GM12878 (cell line): Measurements from ENCODE around the gene ATP10A. TPM values are rescaled to one million over a fixed set of nuclear protein-coding genes. Genes with fewer than 3 reads are reported as not detected.

Experiments used
- ATAC-seq: fragments of 200-7000 bp; cut with Tn5 transposase; 3 replicates; pipeline ENCODE4 v1.9.1; 2020; ENCODE audit warnings: mild to moderate bottlenecking, moderate library complexity
- BruUV-seq: library from RNA; stranded (reverse); fragments of 400-500 nt; replicated peaks from 2 replicates; lab custom pipeline; 2021; lab: Mats Ljungman, UMichigan
- CTCF ChIA-PET: fragments of 300-600 bp; sonication (Branson Sonifier 250); formaldehyde crosslinking; extraction: SDS; loops from one replicate; lab custom pipeline; 2021; ENCODE audit warnings: inconsistent platforms; lab: Yijun Ruan, JAX
- POLR2A ChIA-PET: fragments of 350-600 bp; formaldehyde crosslinking; extraction: SDS; loops from one replicate; lab custom pipeline; 2021; ENCODE audit warnings: inconsistent platforms; lab: Charles Lee
- RAD21 ChIA-PET: fragments of 300-600 bp; sonication (Branson Sonifier 250); formaldehyde crosslinking; loops from one replicate; lab custom pipeline; 2023; ENCODE audit warnings: antibody characterized with exemption; ENCODE audit not compliant: unreplicated experiment; lab: Charles Lee
- SMC1A ChIA-PET: fragments of 300-600 bp; sonication (Branson Sonifier 250); formaldehyde crosslinking; loops from one replicate; lab custom pipeline; 2023; ENCODE audit not compliant: unreplicated experiment, uncharacterized antibody; lab: Charles Lee
- DNase-seq: peaks from one replicate; pipeline ENCODE4 v3.0.0-alpha.2; 2011; ENCODE audit warnings: low read depth, low spot score
- FAIRE-seq: peaks from 3 replicates; lab custom pipeline; 2011; peaks lifted over from hg19 to GRCh38; lab: Jason Lieb, UNC
- H2AFZ ChIP-seq: 2 replicates; pipeline ENCODE4 v1.6.0; 2011; ENCODE audit warnings: low read depth, low read length, control low read depth; ENCODE audit not compliant: control insufficient read depth
- H3K27ac ChIP-seq: 2 replicates; pipeline ENCODE4 v1.5.1; 2011; ENCODE audit warnings: control low read depth; ENCODE audit not compliant: control insufficient read depth, insufficient read depth
- H3K27me3 ChIP-seq, 2 experiments: replicated peaks in 1 of 2; 2 replicates each; pipeline versions ENCODE4 v1.6.0 to v1.6.1; 2011; ENCODE audit warnings: low read length in 1 of 2; ENCODE audit not compliant: control insufficient read depth in 2 of 2, insufficient read depth in 2 of 2
- H3K36me3 ChIP-seq, 2 experiments: 2 replicates each; pipeline ENCODE4 v1.5.1; 2011; ENCODE audit warnings: low read length in 1 of 2; ENCODE audit not compliant: control insufficient read depth in 2 of 2, insufficient read depth in 2 of 2
- H3K4me1 ChIP-seq: 2 replicates; pipeline ENCODE4 v1.6.1; 2011; ENCODE audit warnings: mild to moderate bottlenecking, low read length, moderate library complexity, mixed read lengths; ENCODE audit not compliant: control insufficient read depth, insufficient read depth
- H3K4me2 ChIP-seq: 2 replicates; pipeline ENCODE4 v1.6.0; 2011; ENCODE audit warnings: control low read depth; ENCODE audit not compliant: control insufficient read depth, insufficient read depth
- H3K4me3 ChIP-seq: fragments of 200-600 bp; sonication (generic); 2 replicates; pipeline ENCODE4 v1.5.1; 2016
- H3K79me2 ChIP-seq: 2 replicates; pipeline ENCODE4 v1.6.0; 2011; ENCODE audit warnings: low read length; ENCODE audit not compliant: control insufficient read depth, insufficient read depth
- H3K9ac ChIP-seq: 2 replicates; pipeline ENCODE4 v1.8.0; 2011; ENCODE audit warnings: low read length, control low read depth, mixed read lengths; ENCODE audit not compliant: control insufficient read depth, insufficient read depth
- H3K9me3 ChIP-seq: replicated peaks from 3 replicates; pipeline ENCODE4 v1.5.1; 2011; ENCODE audit warnings: mild to moderate bottlenecking, low read length; ENCODE audit not compliant: control insufficient read depth, insufficient read depth
- H4K20me1 ChIP-seq: 2 replicates; pipeline ENCODE4 v1.6.0; 2011; ENCODE audit not compliant: control insufficient read depth, insufficient read depth
- HDGF ChIP-seq: fragments of 450-650 bp; IDR thresholded peaks from 2 replicates; pipeline ENCODE4 v1.6.1; 2016; ENCODE audit warnings: antibody characterized with exemption
- MTA2 ChIP-seq: fragments of 450-650 bp; IDR thresholded peaks from 2 replicates; pipeline ENCODE4 v1.6.1; 2016; ENCODE audit warnings: low read depth, mild to moderate bottlenecking, moderate library complexity
- SIN3A ChIP-seq: IDR thresholded peaks from 2 replicates; pipeline ENCODE4 v1.6.1; 2012; ENCODE audit warnings: low read depth, low read length, improper control_type of control experiment
- SUZ12 ChIP-seq: fragments of 200-600 bp; sonication (generic); IDR thresholded peaks from one replicate; pipeline ENCODE4 v1.6.1; 2018; ENCODE audit warnings: antibody characterized with exemption, mild to moderate bottlenecking; ENCODE audit not compliant: unreplicated experiment
- TARDBP ChIP-seq: IDR thresholded peaks from 2 replicates; pipeline ENCODE4 v1.6.1; 2016; ENCODE audit warnings: borderline replicate concordance
- YY1 ChIP-seq: IDR thresholded peaks from 2 replicates; pipeline ENCODE4 v1.6.1; 2011; ENCODE audit warnings: low read depth, mild to moderate bottlenecking, low read length
- WGBS: methylation state at CpG from one replicate; pipeline ENCODE4 v1.1.6; 2016; ENCODE audit warnings: low lambda C conversion rate; ENCODE audit not compliant: insufficient replicate concordance, insufficient coverage; ENCODE audit errors: missing lambda C conversion rate; 5-methylcytosine and 5-hydroxymethylcytosine counted together
- in situ Hi-C: fragments of 300-500 bp; cut with MboI; formaldehyde crosslinking; loops from 9 replicates; pipeline ENCODE4 v1.14.3; 2018; ENCODE audit warnings: mixed read lengths
- intact Hi-C: fragments of 100-400 bp; cut with micrococcal nuclease; formaldehyde crosslinking; loops from one replicate; pipeline ENCODE4 v1.14.2; 2022; ENCODE audit not compliant: unreplicated experiment
- polyA plus RNA-seq, 11 experiments: library from polyadenylated mRNA; depleted of rRNA in 4 of 11; unstranded in 6 of 11; stranded (reverse) in 5 of 11; fragments of >200 nt; fragmentation: Nextera tagmentation in 4 of 11; fragmentation: Illumina TruSeq in 1 of 11; extraction: Ambion mirVana in 4 of 11; extraction: Trizol in 1 of 11; gene quantifications; 1 replicate in 1 of 11; 2 replicates in 10 of 11; pipeline versions ENCODE4 v1.2.1 to v1.2.3, GENCODE V29; 2011 to 2016; ENCODE audit warnings: inconsistent platforms in 2 of 11, missing spikeins in 2 of 11, low read depth in 1 of 11
- total RNA-seq, 4 experiments: library from RNA; depleted of rRNA in 3 of 4; stranded (reverse); fragments of >200 nt in 3 of 4; fragmentation: Illumina TruSeq in 1 of 4; extraction: Trizol in 1 of 4; gene quantifications; 2 replicates each; pipeline versions ENCODE4 v1.2.1 to v1.2.3, GENCODE V29; 2013 to 2021
- TF ChIP-seq, protein P1 (sequence below): fragments of 450-650 bp; IDR thresholded peaks from 2 replicates; pipeline ENCODE4 v1.6.1; 2016; ENCODE audit warnings: mild to moderate bottlenecking, moderate library complexity, borderline replicate concordance

The ATP10A gene
- total and polyA plus RNA-seq, 10 of the 15 experiments (the other 5 are each of a cell fraction or from before 2014, with no cell fraction given) = 0.04 to 1.5 (median 0.31) TPM; not detected in 2

DNA sequence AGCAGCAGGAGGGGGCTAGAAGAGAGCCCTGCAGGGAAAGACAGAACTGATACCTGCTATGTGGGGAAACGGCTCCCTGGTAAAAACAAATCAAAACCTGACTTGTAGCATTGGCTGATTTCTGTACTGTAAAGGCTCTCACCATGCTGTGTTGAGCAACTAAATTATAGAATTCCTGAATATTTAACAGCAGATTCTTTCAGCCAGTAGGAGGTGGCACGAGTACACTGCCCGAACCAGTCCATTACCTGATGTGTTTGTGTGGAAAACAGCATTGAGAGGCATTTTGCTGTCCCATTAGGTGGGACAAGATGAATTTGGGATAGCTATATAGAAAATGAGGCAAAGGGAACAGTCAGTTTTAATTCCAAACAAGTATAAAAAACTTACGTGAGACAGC lies 201.2 kb downstream of the ATP10A start:
- Histone ChIP-seq H3K4me2 (no peak overlapping the region), H3K27ac (no peak overlapping the region), H4K20me1 (no peaks in the 10 kb centered on the region), H3K4me1 (no peaks in the 10 kb centered on the region), H3K9ac (no peak overlapping the region), H3K9me3 (no peaks in the 10 kb centered on the region; the same call in 2 of the 3 replicates), H3K36me3 (no peaks in the 10 kb centered on the region), H3K79me2 (no peaks in the 10 kb centered on the region), H3K4me3 (no peak overlapping the region), H2AFZ (no peak overlapping the region), H3K27me3 (no peaks in the 10 kb centered on the region)
- DNase-seq (no peak), FAIRE-seq (no peak), ATAC-seq (no peak)
- SMC1A ChIA-PET = no interaction called here
- TF ChIP-seq SIN3A (no peak), SUZ12 (no peak), TARDBP (no peak), YY1 (no peak), HDGF (no peak), MTA2 (no peak)
- TF ChIP-seq, protein P1, sequence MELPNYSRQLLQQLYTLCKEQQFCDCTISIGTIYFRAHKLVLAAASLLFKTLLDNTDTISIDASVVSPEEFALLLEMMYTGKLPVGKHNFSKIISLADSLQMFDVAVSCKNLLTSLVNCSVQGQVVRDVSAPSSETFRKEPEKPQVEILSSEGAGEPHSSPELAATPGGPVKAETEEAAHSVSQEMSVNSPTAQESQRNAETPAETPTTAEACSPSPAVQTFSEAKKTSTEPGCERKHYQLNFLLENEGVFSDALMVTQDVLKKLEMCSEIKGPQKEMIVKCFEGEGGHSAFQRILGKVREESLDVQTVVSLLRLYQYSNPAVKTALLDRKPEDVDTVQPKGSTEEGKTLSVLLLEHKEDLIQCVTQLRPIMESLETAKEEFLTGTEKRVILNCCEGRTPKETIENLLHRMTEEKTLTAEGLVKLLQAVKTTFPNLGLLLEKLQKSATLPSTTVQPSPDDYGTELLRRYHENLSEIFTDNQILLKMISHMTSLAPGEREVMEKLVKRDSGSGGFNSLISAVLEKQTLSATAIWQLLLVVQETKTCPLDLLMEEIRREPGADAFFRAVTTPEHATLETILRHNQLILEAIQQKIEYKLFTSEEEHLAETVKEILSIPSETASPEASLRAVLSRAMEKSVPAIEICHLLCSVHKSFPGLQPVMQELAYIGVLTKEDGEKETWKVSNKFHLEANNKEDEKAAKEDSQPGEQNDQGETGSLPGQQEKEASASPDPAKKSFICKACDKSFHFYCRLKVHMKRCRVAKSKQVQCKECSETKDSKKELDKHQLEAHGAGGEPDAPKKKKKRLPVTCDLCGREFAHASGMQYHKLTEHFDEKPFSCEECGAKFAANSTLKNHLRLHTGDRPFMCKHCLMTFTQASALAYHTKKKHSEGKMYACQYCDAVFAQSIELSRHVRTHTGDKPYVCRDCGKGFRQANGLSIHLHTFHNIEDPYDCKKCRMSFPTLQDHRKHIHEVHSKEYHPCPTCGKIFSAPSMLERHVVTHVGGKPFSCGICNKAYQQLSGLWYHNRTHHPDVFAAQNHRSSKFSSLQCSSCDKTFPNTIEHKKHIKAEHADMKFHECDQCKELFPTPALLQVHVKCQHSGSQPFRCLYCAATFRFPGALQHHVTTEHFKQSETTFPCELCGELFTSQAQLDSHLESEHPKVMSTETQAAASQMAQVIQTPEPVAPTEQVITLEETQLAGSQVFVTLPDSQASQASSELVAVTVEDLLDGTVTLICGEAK = no peak
- POLR2A ChIA-PET = no interaction called here
- RAD21 ChIA-PET = no interaction called here
- intact Hi-C loops = no loop called here
- in situ Hi-C loops = no loop called here
- CTCF ChIA-PET = no interaction called here
- BruUV-seq = no TSS peak
- 0% methylated on average over 4 of the region's 4 CpGs for WGBS
